Measurements from ENCODE around the gene SLMAP. TPM values are rescaled to one million over a fixed set of nuclear protein-coding genes. Genes with fewer than 3 reads are reported as not detected.

The SLMAP gene
- total and polyA plus RNA-seq, 2 of the 13 experiments (the other 11 are each of a cell fraction or from before 2014, with no cell fraction given) = 24.0 to 48.3 TPM

DNA sequence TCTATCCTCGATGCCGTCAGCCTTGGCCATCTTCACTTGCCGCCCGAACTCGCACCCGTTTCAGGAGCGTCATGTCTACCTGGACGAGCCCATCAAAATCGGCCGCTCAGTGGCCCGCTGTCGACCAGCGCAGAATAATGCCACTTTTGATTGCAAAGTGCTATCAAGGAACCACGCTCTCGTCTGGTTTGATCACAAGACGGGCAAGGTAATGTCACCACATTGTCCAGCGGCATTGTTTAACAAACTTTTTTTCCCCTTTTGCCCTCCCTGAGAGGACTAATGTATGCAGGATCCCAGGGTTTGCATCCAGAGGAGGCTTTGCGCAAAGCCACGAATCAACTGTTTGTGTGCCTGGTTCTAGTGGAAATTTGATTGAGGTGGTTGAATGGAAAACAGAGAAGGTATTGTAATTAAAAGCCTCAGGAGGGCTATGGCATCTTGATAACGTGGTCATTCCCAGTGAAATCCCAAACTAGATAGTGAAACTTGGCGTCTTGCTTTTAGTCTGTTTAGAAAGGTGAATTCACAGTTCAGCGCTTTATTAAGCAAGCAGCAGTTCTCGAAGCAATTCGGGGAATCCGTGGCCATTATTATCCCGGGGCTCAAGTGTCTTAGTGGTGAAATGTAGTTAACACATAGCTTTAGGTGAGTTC lies 1.7 kb downstream of the SLMAP start (continued):
- TF ChIP-seq, protein P1, sequence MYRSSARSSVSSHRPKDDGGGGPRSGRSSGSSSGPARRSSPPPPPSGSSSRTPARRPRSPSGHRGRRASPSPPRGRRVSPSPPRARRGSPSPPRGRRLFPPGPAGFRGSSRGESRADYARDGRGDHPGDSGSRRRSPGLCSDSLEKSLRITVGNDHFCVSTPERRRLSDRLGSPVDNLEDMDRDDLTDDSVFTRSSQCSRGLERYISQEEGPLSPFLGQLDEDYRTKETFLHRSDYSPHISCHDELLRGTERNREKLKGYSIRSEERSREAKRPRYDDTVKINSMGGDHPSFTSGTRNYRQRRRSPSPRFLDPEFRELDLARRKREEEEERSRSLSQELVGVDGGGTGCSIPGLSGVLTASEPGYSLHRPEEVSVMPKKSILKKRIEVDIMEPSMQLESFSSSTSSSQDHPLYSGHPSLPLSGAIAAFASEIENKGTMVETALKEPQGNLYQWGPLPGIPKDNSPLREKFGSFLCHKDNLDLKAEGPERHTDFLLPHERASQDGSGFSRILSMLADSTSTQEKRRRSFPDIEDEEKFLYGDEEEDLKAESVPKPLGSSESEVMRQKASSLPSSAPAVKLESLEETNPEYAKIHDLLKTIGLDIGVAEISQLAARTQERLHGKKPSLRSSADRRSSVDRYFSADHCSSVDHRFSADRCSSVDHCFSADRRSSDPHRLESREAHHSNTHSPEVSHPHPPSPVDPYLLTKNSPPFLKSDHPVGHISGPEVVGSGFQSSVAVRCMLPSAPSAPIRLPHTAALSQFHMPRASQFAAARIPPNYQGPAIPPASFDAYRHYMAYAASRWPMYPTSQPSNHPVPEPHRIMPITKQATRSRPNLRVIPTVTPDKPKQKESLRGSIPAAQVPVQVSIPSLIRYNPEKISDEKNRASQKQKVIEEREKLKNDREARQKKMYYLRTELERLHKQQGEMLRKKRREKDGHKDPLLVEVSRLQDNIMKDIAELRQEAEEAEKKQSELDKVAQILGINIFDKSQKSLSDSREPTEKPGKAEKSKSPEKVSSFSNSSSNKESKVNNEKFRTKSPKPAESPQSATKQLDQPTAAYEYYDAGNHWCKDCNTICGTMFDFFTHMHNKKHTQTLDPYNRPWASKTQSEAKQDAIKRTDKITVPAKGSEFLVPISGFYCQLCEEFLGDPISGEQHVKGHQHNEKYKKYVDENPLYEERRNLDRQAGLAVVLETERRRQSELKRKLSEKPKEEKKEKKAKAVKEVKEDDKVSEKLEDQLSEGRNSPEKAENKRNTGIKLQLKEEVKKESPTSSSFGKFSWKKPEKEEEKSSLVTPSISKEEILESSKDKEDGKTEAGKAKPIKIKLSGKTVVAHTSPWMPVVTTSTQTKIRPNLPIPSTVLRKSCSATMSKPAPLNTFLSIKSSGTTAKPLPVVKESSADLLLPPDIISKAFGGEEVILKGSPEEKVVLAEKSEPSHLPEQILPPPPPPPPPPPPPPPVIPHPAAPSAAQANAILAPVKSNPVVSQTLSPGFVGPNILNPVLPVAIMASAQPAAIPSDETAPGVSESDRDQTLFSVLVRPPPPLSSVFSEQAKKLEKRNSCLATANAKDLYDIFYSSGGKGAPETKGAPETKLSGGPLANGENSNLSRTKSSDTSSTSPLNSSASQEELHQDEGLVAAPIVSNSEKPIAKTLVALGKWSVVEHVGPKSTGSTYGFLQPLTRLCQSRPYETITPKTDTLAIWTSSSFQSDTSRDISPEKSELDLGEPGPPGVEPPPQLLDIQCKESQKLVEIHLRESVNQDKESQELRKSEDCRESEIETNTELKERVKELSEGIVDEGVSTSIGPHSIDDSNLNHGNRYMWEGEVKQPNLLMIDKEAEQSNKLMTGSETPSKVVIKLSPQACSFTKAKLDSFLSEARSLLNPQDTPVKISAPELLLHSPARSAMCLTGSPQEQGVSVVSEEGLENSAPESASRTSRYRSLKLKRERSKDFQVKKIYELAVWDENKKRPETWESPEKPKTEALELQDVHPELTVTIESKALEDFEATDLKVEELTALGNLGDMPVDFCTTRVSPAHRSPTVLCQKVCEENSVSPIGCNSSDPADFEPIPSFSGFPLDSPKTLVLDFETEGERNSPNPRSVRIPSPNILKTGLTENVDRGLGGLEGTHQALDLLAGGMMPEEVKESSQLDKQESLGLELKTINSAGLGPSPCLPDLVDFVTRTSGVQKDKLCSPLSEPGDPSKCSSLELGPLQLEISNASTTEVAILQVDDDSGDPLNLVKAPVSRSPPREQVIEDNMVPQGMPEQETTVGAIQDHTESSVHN (CRISPR knock-in tag; IDR thresholded peaks at IDR 0.05) = no peak
- TF ChIP-seq, protein P2, sequence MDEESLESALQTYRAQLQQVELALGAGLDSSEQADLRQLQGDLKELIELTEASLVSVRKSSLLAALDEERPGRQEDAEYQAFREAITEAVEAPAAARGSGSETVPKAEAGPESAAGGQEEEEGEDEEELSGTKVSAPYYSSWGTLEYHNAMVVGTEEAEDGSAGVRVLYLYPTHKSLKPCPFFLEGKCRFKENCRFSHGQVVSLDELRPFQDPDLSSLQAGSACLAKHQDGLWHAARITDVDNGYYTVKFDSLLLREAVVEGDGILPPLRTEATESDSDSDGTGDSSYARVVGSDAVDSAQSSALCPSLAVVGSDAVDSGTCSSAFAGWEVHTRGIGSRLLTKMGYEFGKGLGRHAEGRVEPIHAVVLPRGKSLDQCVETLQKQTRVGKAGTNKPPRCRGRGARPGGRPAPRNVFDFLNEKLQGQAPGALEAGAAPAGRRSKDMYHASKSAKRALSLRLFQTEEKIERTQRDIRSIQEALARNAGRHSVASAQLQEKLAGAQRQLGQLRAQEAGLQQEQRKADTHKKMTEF (CRISPR knock-in tag; IDR thresholded peaks at IDR 0.05) = no peak
- TF ChIP-seq, protein P3, sequence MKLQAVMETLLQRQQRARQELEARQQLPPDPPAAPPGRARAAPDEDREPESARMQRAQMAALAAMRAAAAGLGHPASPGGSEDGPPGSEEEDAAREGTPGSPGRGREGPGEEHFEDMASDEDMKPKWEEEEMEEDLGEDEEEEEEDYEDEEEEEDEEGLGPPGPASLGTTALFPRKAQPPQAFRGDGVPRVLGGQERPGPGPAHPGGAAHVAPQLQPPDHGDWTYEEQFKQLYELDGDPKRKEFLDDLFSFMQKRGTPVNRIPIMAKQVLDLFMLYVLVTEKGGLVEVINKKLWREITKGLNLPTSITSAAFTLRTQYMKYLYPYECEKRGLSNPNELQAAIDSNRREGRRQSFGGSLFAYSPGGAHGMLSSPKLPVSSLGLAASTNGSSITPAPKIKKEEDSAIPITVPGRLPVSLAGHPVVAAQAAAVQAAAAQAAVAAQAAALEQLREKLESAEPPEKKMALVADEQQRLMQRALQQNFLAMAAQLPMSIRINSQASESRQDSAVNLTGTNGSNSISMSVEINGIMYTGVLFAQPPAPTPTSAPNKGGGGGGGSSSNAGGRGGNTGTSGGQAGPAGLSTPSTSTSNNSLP (IDR thresholded peaks at IDR 0.05; ENCODE audit: low read depth, low read length) = no peak
- no peak for TF ChIP-seq ZNF788 (CRISPR knock-in tag; IDR thresholded peaks at IDR 0.05; ENCODE audit: borderline replicate concordance)
